ENCODE results near the gene WASF3. TPM values are rescaled to one million over a fixed set of nuclear protein-coding genes. Genes with fewer than 3 reads are reported as not detected.

WASF3 gene
- total RNA-seq, 2 donors from 2014 or later: 11.8 to 14.4 TPM

DNA sequence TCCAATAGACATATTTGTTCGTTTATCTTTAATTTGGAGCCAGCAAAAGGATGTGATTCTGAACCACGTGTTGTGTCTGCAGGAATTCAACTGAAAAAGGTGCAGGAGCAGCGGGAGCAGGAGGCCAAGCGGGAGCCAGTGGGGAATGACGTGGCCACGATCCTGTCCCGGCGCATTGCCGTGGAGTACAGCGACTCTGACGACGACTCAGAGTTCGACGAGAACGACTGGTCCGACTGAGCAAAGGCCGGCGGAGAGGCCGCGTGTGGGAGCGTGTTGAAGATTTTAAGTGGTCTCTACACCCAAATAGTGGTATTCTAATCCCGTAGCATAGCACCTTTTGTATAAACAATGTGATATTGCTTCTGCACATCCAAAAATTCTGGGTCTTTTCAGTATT, 128.1 kb downstream of the WASF3 start:
- no peak for DNase-seq (ENCODE audit: low spot score)
- Histone ChIP-seq H3K27ac (no peak overlapping the region), H3K36me3 (peaks cover 37% of the 10 kb centered on the region), H3K9me3 (peaks cover 0 to 15% of the 10 kb centered on the region in 2 donors), H3K4me1 (no peaks in the 10 kb centered on the region), H3K4me3 (no peak overlapping the region), H3K27me3 (no peaks in the 10 kb centered on the region)
- TF ChIP-seq, protein P1, sequence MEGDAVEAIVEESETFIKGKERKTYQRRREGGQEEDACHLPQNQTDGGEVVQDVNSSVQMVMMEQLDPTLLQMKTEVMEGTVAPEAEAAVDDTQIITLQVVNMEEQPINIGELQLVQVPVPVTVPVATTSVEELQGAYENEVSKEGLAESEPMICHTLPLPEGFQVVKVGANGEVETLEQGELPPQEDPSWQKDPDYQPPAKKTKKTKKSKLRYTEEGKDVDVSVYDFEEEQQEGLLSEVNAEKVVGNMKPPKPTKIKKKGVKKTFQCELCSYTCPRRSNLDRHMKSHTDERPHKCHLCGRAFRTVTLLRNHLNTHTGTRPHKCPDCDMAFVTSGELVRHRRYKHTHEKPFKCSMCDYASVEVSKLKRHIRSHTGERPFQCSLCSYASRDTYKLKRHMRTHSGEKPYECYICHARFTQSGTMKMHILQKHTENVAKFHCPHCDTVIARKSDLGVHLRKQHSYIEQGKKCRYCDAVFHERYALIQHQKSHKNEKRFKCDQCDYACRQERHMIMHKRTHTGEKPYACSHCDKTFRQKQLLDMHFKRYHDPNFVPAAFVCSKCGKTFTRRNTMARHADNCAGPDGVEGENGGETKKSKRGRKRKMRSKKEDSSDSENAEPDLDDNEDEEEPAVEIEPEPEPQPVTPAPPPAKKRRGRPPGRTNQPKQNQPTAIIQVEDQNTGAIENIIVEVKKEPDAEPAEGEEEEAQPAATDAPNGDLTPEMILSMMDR (IDR thresholded peaks at IDR 0.05): no peak

DNA sequence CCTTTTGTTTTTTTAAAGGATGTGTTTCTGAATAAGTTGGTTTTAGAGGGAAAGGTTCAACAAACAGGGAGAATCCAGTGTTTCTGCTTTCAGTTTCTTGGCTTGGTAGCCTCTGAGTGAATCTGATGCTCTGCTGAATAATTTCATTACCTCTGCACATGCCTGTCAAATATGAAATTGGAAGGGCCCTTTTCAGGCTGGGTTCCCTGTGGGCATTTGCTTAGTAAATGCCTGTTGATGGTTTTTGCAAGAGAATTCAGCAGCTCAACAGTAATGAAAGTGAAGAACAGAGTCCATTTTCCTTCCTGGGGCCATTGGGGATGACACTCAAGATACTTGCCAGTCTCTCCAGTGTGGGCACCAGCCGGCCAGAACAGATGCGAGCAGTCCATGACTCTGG, 128.8 kb downstream of the WASF3 start:
- peaks cover 0 to 22% of the 10 kb centered on the region in 2 donors for H3K9me3 ChIP-seq
- DNase-seq (ENCODE audit: low spot score): no peak
- H3K27me3 ChIP-seq: no peaks in the 10 kb centered on the region
- TF ChIP-seq, protein P1 (IDR thresholded peaks at IDR 0.05): no peak
- peaks cover 34% of the 10 kb centered on the region for H3K36me3 ChIP-seq
- no peak overlapping the region for H3K27ac ChIP-seq
- H3K4me1 ChIP-seq: no peaks in the 10 kb centered on the region
- H3K4me3 ChIP-seq: no peak overlapping the region

DNA sequence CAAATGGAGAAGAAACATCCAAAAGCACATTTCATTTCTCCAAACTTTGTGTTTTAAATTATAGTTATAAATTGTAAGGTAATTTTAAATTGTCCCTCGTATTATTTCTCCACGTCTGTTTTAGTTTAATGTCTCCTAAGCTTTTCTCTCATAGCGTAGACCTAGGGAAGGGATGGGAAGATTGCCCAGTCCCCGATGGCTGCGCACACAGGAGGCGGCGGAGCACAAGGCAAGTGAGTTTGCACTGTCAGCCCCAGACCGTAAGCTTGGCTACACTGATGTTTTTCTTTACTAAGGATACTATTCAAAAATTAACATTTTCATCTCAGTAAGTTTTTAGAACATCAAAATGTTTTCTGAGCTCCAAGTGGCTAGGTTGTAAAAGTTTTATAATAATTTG, 130.8 kb downstream of the WASF3 start:
- peaks cover 0 to 25% of the 10 kb centered on the region in 2 donors for H3K9me3 ChIP-seq
- H3K27ac ChIP-seq: no peak overlapping the region
- TF ChIP-seq, protein P1 (IDR thresholded peaks at IDR 0.05): no peak
- no peak for DNase-seq (ENCODE audit: low spot score)
- H3K4me1 ChIP-seq: no peaks in the 10 kb centered on the region
- H3K36me3 ChIP-seq: peaks cover 24% of the 10 kb centered on the region
- H3K4me3 ChIP-seq: no peak overlapping the region
- H3K27me3 ChIP-seq: no peaks in the 10 kb centered on the region

DNA sequence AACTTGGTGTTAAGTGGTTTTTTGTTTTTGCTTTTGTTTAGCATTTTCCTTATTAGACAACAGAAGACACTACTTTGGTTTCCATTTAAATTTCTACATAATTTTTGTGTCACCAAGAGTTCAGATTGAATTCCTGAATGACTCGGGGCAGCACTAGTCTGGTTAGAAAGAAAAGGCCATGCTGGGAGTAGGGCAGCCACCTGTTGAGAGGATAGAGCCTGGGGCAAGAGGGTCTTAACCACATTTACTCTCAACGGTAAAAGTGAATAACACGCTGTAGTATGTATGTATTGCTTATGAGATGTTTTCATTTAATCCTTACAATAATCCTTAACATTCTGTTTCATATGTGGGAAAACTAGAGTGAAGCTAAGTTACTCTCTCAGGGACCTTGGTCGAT, 131.5 kb downstream of the WASF3 start:
- peaks cover 24% of the 10 kb centered on the region for H3K36me3 ChIP-seq
- H3K27ac ChIP-seq: no peak overlapping the region
- DNase-seq (ENCODE audit: low spot score): no peak

DNA sequence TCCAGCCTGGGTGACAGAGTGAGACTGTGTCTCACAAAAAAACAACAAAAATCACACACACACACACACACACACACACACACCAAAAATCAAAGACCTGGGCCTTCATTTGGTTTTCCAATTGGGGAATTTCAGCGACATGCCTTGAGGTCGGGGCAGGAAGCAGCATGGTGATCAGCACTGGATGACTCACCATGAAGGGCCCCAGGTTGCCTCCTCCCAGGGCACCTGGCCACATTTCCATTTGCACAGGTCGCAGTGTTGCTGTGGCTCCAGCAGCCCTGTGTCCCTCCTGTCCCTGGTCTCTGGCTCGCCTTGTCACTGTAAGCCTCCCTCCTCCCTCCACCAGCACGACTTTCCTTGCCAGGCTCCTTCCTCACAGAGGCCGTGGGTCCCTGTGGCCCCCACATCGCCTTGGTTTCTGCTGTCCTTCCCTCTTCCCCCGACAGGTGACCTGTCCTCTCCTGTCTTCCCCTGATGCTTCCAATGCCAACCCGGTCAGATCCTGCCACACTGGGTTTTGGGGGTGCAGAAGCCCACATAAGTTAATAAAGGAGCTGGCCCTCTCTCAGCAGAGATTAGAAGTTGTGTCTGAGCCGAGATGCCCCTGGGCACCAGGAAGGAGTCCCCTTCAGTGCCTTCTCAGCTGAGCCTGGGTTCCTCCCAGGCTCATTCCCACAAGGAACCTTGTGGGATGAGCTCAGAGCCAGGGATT, 136.4 kb downstream of the WASF3 start:
- H3K36me3 ChIP-seq: peaks cover 9% of the 10 kb centered on the region
- DNase-seq (ENCODE audit: low spot score): no peak
- peaks cover 0 to 25% of the 10 kb centered on the region in 2 donors for H3K9me3 ChIP-seq
- TF ChIP-seq, protein P1 (IDR thresholded peaks at IDR 0.05): no peak
- no peaks in the 10 kb centered on the region for H3K27me3 ChIP-seq
- H3K4me3 ChIP-seq: no peak overlapping the region
- H3K27ac ChIP-seq: no peak overlapping the region
- H3K4me1 ChIP-seq: no peaks in the 10 kb centered on the region

More for the DNA sequence above, 131.5 kb downstream of the WASF3 start:
- Histone ChIP-seq H3K9me3 (peaks cover 0 to 25% of the 10 kb centered on the region in 2 donors), H3K27me3 (no peaks in the 10 kb centered on the region), H3K4me3 (no peak overlapping the region), H3K4me1 (no peaks in the 10 kb centered on the region)
- TF ChIP-seq, protein P1 (IDR thresholded peaks at IDR 0.05): no peak

Measured in right atrium auricular region (tissue), 2 donors.